HepG2 (cell line): ENCODE results near the gene DPT. TPM values are rescaled to one million over a fixed set of nuclear protein-coding genes. Genes with fewer than 3 reads are reported as not detected.
A peak's percentile ranks its signal among the peaks of the same experiment; 100 is the strongest.

Experiments
- ATM ChIP-seq: fragments of 450-650 bp; IDR thresholded peaks from 2 replicates; pipeline ENCODE4 v1.7.1; 2017; ENCODE audit warnings: mild to moderate bottlenecking, borderline replicate concordance
- BCL6 ChIP-seq: IDR thresholded peaks from 2 replicates; pipeline ENCODE4 v1.6.1; 2016; ENCODE audit warnings: missing genetic modification reagents, missing compliant biosample characterization
- GATA4 ChIP-seq: sonication (generic); IDR thresholded peaks from 2 replicates; pipeline ENCODE4 v1.6.1; 2016; ENCODE audit warnings: antibody characterized with exemption, low read depth, borderline replicate concordance
- HNF4G ChIP-seq, 2 experiments: sonication (generic) in 1 of 2; formaldehyde crosslinking in 1 of 2; IDR thresholded peaks; 2 replicates each; pipeline versions ENCODE4 v1.4.0 to v1.6.1; 2011 to 2020; ENCODE audit warnings: borderline replicate concordance in 2 of 2, low read depth in 2 of 2, mild to moderate bottlenecking in 2 of 2, low read length in 1 of 2, missing genetic modification reagents in 1 of 2, moderate library complexity in 1 of 2
- MBNL3 ChIP-seq: fragments of 250-450 bp; sonication (Bioruptor Pico); conservative IDR thresholded peaks from 2 replicates; pipeline ENCODE4 v1.8.0; 2022; ENCODE audit warnings: mild to moderate bottlenecking, inconsistent platforms
- MEIS2 ChIP-seq: sonication (generic); formaldehyde crosslinking; IDR thresholded peaks from 2 replicates; pipeline ENCODE4 v1.9.0; 2021; ENCODE audit warnings: mild to moderate bottlenecking, missing genetic modification reagents
- NFAT5 ChIP-seq: sonication (generic); formaldehyde crosslinking; IDR thresholded peaks from 2 replicates; pipeline ENCODE4 v1.4.0; 2020; ENCODE audit warnings: missing genetic modification reagents
- NFE2L1 ChIP-seq: sonication (generic); formaldehyde crosslinking; IDR thresholded peaks from 2 replicates; pipeline ENCODE4 v1.4.0; 2020; ENCODE audit warnings: missing genetic modification reagents, mild to moderate bottlenecking, borderline replicate concordance
- POLR2A ChIP-seq, 2 experiments: IDR thresholded peaks; 2 replicates each; pipeline ENCODE4 v1.6.1; 2011; ENCODE audit warnings: low read depth in 2 of 2, low read length in 2 of 2, mild to moderate bottlenecking in 1 of 2, moderate library complexity in 1 of 2; ENCODE audit not compliant: insufficient read depth in 1 of 2
- SKIL ChIP-seq: sonication (generic); formaldehyde crosslinking; IDR thresholded peaks from 2 replicates; pipeline ENCODE4 v1.8.0; 2022; ENCODE audit warnings: missing genetic modification reagents, mild to moderate bottlenecking, moderate library complexity, borderline replicate concordance
- SSRP1 ChIP-seq: IDR thresholded peaks from 2 replicates; pipeline ENCODE4 v1.6.1; 2016; ENCODE audit warnings: control low read depth
- TP53 ChIP-seq: sonication (generic); formaldehyde crosslinking; conservative IDR thresholded peaks from 2 replicates; pipeline ENCODE4 v1.4.0; 2020; ENCODE audit warnings: missing genetic modification reagents
- ZEB1 ChIP-seq: IDR thresholded peaks from 2 replicates; pipeline ENCODE4 v1.6.1; 2012; ENCODE audit warnings: mild to moderate bottlenecking, low read depth, inconsistent platforms; ENCODE audit not compliant: insufficient replicate concordance
- ZNF501 ChIP-seq: sonication (generic); formaldehyde crosslinking; IDR thresholded peaks from 2 replicates; pipeline ENCODE4 v1.5.1; 2020; ENCODE audit warnings: mild to moderate bottlenecking, moderate library complexity, missing genetic modification reagents
- ZNF562 ChIP-seq: sonication (generic); formaldehyde crosslinking; IDR thresholded peaks from 2 replicates; pipeline ENCODE4 v1.8.0; 2022; ENCODE audit warnings: missing genetic modification reagents, borderline replicate concordance
- ZNF709 ChIP-seq: sonication (generic); formaldehyde crosslinking; IDR thresholded peaks from 2 replicates; pipeline ENCODE4 v1.5.0; 2020; ENCODE audit warnings: mild to moderate bottlenecking, missing genetic modification reagents
- polyA plus RNA-seq, 8 experiments: library from polyadenylated mRNA; depleted of rRNA in 3 of 8; stranded (reverse) in 7 of 8; unstranded in 1 of 8; fragments of >200 nt; fragmentation: Illumina TruSeq in 4 of 8; extraction: Trizol in 4 of 8; gene quantifications; 2 replicates each; pipeline versions ENCODE4 v1.2.1 to v1.2.3, GENCODE V29; 2011 to 2016; ENCODE audit warnings: low read depth in 4 of 8, missing spikeins in 1 of 8, mixed read lengths in 1 of 8; ENCODE audit not compliant: insufficient read depth in 1 of 8
- total RNA-seq, 5 experiments: library from RNA; depleted of rRNA; stranded (reverse); fragments of >200 nt; fragmentation: Illumina TruSeq; extraction: Trizol; gene quantifications; 2 replicates each; pipeline ENCODE4 v1.2.3, GENCODE V29; 2016; ENCODE audit warnings: low read depth in 1 of 5
- TF ChIP-seq, protein P1 (sequence below): sonication (generic); formaldehyde crosslinking; IDR thresholded peaks from 2 replicates; pipeline ENCODE4 v1.4.0; 2020; ENCODE audit warnings: missing genetic modification reagents
- TF ChIP-seq, protein P2 (sequence below): IDR thresholded peaks from 2 replicates; pipeline ENCODE4 v1.6.1; 2016; ENCODE audit warnings: missing biosample characterization, missing genetic modification reagents, low read depth
- TF ChIP-seq, protein P3 (sequence below): sonication (generic); formaldehyde crosslinking; IDR thresholded peaks from 2 replicates; pipeline ENCODE4 v1.4.0; 2020; ENCODE audit warnings: mild to moderate bottlenecking, missing genetic modification reagents

The DPT gene
- total and polyA plus RNA-seq, 2 of the 13 experiments (the other 11 are each of a cell fraction or from before 2014, with no cell fraction given) = 0.04 TPM; not detected in 1

- TF ChIP-seq, protein P1, sequence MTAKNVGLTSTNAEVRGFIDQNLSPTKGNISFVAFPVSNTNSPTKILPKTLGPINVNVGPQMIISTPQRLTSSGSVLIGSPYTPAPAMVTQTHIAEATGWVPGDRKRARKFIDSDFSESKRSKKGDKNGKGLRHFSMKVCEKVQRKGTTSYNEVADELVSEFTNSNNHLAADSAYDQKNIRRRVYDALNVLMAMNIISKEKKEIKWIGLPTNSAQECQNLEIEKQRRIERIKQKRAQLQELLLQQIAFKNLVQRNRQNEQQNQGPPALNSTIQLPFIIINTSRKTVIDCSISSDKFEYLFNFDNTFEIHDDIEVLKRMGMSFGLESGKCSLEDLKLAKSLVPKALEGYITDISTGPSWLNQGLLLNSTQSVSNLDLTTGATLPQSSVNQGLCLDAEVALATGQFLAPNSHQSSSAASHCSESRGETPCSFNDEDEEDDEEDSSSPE = no peak
- TF ChIP-seq HNF4G (IDR thresholded peaks at IDR 0.05; ENCODE audit: borderline replicate concordance, low read depth, low read length) (no peak), HNF4G (CRISPR knock-in tag; IDR thresholded peaks at IDR 0.05; ENCODE audit: borderline replicate concordance, low read depth) (no peak), POLR2A (IDR thresholded peaks at IDR 0.05; ENCODE audit: insufficient read depth in 1 of 2, low read depth in 2 of 2, low read length in 2 of 2) (no peak), ZNF709 (CRISPR knock-in tag) (no peak), BCL6 (CRISPR knock-in tag) (peak; percentile 73; the same call in 1 of the 2 replicates), ZNF562 (CRISPR knock-in tag) (no peak), SSRP1 (CRISPR knock-in tag) (0 out of 2 replicates have a peak, but pooled peaks have one; percentile 37), ATM (no peak), NFAT5 (no peak), NFE2L1 (no peak), GATA4 (peak; percentile 31; the same call in 1 of the 2 replicates), MEIS2 (CRISPR knock-in tag) (no peak), TP53 (CRISPR knock-in tag) (no peak), MBNL3 (CRISPR knock-in tag) (no peak), SKIL (CRISPR knock-in tag) (no peak), ZNF501 (no peak), ZEB1 (no peak)
- TF ChIP-seq, protein P2, sequence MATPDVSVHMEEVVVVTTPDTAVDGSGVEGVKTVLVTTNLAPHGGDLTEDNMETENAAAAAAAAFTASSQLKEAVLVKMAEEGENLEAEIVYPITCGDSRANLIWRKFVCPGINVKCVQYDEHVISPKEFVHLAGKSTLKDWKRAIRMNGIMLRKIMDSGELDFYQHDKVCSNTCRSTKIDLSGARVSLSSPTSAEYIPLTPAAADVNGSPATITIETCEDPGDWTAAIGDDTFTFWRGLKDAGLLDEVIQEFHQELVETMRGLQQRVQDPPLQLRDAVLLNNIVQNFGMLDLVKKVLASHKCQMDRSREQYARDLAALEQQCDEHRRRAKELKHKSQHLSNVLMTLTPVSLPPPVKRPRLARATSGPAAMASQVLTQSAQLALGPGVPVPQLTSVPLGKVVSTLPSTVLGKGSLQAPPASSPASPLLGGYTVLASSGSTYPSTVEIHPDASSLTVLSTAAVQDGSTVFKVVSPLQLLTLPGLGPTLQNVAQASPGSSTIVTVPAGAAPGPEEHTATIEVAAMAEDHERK = no peak
- TF ChIP-seq, protein P3, sequence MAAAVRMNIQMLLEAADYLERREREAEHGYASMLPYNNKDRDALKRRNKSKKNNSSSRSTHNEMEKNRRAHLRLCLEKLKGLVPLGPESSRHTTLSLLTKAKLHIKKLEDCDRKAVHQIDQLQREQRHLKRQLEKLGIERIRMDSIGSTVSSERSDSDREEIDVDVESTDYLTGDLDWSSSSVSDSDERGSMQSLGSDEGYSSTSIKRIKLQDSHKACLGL (CRISPR knock-in tag) = no peak
Measured at GRCh38 chr1:168693197-168693871, 35.7 kb downstream of the DPT start (continued).
